AG04449 (cell line): ENCODE results near the gene PPHLN1.

ENCODE experiments used
- CTCF ChIA-PET: fragments of 350-600 bp; formaldehyde crosslinking; extraction: SDS; loops from one replicate; lab custom pipeline; 2021; ENCODE audit warnings: antibody characterized with exemption; lab: Yijun Ruan, JAX
- POLR2A ChIA-PET: fragments of 400-600, 350-600 bp; formaldehyde crosslinking; extraction: SDS; loops from one replicate; lab custom pipeline; 2020; ENCODE audit warnings: antibody characterized with exemption, inconsistent platforms; lab: Yijun Ruan, JAX
- DNase-seq: peaks from one replicate; pipeline ENCODE4 v3.0.0-alpha.2; 2010; ENCODE audit warnings: low read depth, low spot score
- H3K4me3 ChIP-seq: 2 replicates; pipeline ENCODE4 v1.5.1; 2011; ENCODE audit warnings: low read depth, mild to moderate bottlenecking, control low read depth, low read length
- CTCF ChIP-seq: IDR thresholded peaks from one replicate; pipeline ENCODE4 v1.5.1; 2011; ENCODE audit warnings: mild to moderate bottlenecking, moderate library complexity, low read length, control low read depth, inconsistent platforms; ENCODE audit not compliant: insufficient read depth; ENCODE audit errors: missing control alignments

The PPHLN1 gene

GRCh38 chr12:42283739-42284138 lies 42.2 kb upstream of the PPHLN1 start:
- ChIA-PET CTCF (interaction anchor here (1.8 kb wide), 1 partner anchor 89 kb away, joined by 4 read pairs; no protein-coding TSS in a partner anchor), POLR2A (no interaction called here)
- no peak for TF ChIP-seq CTCF
- DNase-seq: no peak
- H3K4me3 ChIP-seq: no peak overlapping the region

- no peak for TF ChIP-seq CTCF
- DNase-seq: no peak
- H3K4me3 ChIP-seq: no peak overlapping the region
- ChIA-PET POLR2A (no interaction called here), CTCF (interaction anchor here (1.0 kb wide), 1 partner anchor 11 kb away, joined by 3 read pairs; no protein-coding TSS in a partner anchor)
These were observed 41.8 kb upstream of the PPHLN1 start for GRCh38 chr12:42284157-42284556.

- H3K4me3 ChIP-seq: no peak overlapping the region
- no peak for DNase-seq
- ChIA-PET POLR2A (no interaction called here), CTCF (interaction anchor here (1.0 kb wide), 1 partner anchor 10 kb away, joined by 3 read pairs; no protein-coding TSS in a partner anchor)
- no peak for TF ChIP-seq CTCF
These were observed 41.1 kb upstream of the PPHLN1 start for GRCh38 chr12:42284876-42285275.

GRCh38 chr12:42285431-42285830 lies 40.5 kb upstream of the PPHLN1 start:
- DNase-seq: no peak
- H3K4me3 ChIP-seq: no peak overlapping the region
- TF ChIP-seq CTCF: no peak
- ChIA-PET POLR2A (no interaction called here), CTCF (no interaction called here)

GRCh38 chr12:42286741-42287140 lies 39.2 kb upstream of the PPHLN1 start:
- no peak for DNase-seq
- no peak for TF ChIP-seq CTCF
- CTCF ChIA-PET: no interaction called here

GRCh38 chr12:42288544-42288943 lies 37.4 kb upstream of the PPHLN1 start:
- CTCF ChIA-PET: no interaction called here
- TF ChIP-seq CTCF: no peak
- DNase-seq: no peak
- POLR2A ChIA-PET: no interaction called here
- no peak overlapping the region for H3K4me3 ChIP-seq

More at GRCh38 chr12:42286741-42287140, 39.2 kb upstream of the PPHLN1 start:
- no peak overlapping the region for H3K4me3 ChIP-seq
- POLR2A ChIA-PET: no interaction called here
